ENCODE measurements around the gene UBE2Q2.
A peak's percentile ranks its signal among the peaks of the same experiment; 100 is the strongest.
"Not testable (repeated sequence)": the region's sequence is repeated elsewhere in the genome, so short reads cannot be mapped to it uniquely, and the experiment has no call there.

The UBE2Q2 gene

DNA sequence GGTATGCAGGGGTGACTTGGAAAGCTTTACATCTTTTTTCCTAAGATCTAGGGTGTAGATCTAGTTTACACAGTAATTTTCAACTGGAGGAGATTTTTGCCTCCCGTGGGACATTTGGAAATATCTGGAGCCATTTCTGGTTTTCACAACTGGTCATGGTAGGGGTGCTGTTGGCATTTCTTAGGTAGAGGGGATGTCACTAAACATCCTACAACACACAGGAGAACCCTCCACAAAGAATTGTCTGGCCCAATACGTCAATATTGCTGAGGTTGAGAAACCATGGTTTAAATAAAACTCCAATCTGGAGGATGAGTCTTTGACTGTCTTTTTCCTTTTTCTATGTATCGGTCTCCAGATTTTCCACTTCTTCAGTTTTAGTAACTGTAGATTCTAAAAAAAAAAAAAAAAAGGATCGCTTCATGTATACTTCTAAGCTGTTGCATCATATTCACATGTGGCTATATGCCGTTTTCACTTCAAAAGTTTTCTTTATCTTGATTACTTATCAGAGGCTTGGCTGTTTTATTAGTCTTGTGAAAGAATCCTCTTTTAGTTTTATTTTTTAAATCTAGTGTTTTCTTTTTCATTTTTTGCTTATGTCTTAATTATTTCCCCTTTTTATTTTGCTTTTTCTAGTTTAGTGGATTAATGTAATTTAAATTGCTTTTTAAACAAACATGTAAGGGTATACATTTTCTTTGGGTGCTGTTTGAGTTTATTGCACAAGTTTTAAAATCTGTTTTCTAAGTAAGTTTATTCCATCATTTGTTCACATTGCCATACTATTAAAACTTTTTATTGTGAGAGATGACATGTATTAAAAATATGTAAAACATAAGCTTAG lies 21.2 kb downstream of the UBE2Q2 start:
- no peak for DNase-seq (ENCODE audit: low read depth in 2 of 2, low spot score in 1 of 2)

- DNase-seq (ENCODE audit: low read depth in 2 of 2, low spot score in 1 of 2), result not testable (repeated sequence)
These were observed 22.8 kb downstream of the UBE2Q2 start for GRCh38 chr15:75866045-75866444.

DNA sequence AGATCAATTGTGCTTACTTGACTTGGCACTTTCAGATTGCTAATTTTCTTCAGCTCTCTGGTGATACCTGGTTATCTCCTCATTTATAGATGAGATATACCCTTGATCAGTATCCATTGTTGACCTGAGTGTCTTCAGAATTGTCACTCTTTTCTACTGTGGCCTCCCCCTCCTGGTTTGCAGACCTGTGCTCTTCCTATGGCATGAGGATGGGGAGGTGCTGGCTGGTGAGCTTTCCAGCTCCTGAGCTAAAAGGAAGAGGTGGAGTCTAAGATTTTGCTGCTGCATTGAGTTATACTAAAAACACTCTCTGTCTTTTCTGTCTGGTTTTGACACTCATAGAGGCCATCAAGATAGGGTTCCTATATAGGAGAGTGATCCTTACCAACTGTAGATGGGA lies 23.7 kb downstream of the UBE2Q2 start:
- no peak for DNase-seq (ENCODE audit: low read depth in 2 of 2, low spot score in 1 of 2)

GRCh38 chr15:75867449-75867848 lies 24.2 kb downstream of the UBE2Q2 start:
- DNase-seq (ENCODE audit: low read depth in 2 of 2, low spot score in 1 of 2), result no peak

GRCh38 chr15:75868019-75868418 lies 24.8 kb downstream of the UBE2Q2 start:
- DNase-seq (ENCODE audit: low read depth in 2 of 2, low spot score in 1 of 2), result no peak

GRCh38 chr15:75869446-75869845 lies 26.2 kb downstream of the UBE2Q2 start:
- DNase-seq (ENCODE audit: low read depth in 2 of 2, low spot score in 1 of 2), result no peak

DNA sequence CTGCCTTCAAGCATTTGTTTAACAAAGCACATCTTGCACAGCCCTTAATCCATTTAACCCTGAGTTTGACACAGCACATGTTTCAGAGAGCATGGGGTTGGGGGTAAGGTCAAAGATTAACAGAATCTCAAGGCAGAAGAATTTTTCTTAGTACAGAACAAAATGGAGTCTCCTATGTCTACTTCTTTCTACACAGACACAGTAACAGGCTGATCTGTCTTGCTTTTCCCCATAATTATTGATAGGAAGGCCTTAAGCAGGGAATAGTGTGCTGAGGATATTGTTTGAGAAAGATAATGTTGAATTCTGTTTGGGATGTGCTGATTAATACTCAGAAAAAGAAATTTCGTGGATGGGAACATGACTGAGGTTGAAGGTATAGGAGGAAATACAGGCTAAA lies 28.3 kb downstream of the UBE2Q2 start:
- DNase-seq (ENCODE audit: low read depth in 2 of 2, low spot score in 1 of 2), result not testable (repeated sequence)

GRCh38 chr15:75872403-75872990 lies 29.2 kb downstream of the UBE2Q2 start:
- DNase-seq (ENCODE audit: low read depth in 2 of 2, low spot score in 1 of 2), result no peak

DNA sequence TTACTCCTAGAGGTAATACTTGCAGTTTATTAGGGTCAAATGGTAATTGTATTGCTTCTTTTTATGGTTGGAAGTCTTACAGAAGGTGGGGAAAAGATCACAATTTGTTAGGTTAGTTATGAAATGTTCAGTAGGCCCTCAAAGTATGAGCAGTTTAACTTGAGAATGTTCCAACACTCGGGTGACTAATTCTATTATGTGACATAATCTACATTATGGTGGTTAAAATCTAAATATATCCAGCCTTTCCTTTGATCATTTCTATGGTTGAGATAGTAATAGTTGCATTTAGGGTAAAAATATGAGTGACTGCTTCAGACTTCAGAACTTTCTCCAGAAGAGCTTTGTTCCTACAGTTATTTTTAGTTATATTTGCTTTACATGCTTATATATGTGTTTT lies 40.8 kb downstream of the UBE2Q2 start:
- no peak for DNase-seq (ENCODE audit: low read depth in 2 of 2, low spot score in 1 of 2)

DNA sequence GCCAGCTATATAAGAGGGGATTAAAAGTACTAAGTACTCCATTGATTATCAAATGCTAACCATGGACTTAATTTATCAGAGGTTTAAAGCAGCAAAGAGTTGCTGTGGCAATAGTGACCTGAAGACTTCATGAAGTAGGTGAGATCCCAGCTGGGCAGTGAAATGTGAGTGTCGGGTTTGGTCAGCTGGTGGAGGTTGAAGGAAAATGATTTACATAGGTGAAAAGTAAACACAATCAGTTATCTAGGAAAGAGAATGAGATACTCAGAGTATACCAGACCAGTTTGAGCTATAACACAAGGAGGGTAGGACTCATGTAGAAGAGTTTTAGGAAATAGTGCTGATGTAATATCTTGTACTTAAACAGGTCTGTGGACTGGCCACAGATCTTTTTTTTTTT lies 43.9 kb downstream of the UBE2Q2 start:
- DNase-seq (ENCODE audit: low read depth in 2 of 2, low spot score in 1 of 2), result no peak

DNA sequence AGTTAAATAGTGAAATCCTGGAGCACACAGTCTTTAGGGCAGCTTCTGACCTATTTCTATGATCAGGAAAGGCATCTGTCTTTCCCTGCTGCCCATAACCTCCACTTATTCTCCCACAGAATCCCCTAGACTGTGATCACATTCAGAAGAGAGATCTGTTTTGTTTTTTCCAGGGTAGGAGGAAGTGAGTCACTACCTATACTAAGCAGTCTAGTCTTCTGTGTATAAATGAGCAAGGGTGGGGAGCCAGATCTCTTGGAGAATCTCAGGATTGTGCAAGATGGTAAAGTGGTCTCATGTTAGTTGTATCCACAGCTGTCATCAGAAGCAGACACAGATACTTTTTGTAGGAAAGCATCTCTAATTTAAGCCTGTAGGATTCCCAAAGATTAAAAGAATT lies 48.6 kb downstream of the UBE2Q2 start:
- no peak for DNase-seq (ENCODE audit: low read depth in 2 of 2, low spot score in 1 of 2)

DNA sequence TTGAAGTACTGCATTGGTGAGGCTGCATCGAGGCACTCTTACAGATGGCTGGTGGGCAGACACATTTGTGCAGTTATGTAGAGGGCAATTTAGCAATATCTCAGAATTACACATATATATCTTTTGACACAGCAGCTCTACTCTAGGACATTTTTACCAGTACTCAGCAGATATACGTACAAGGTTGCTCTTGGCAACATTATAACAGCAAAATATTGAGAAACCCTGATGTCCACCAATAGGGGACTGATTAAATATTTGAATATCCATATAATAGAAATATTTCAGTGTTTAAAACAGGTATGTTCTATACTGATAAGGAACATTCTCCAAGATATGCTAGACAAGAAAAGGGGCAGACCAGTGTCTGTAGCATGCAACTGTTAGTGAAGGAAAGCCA lies 52.5 kb downstream of the UBE2Q2 start:
- no peak for DNase-seq (ENCODE audit: low read depth in 2 of 2, low spot score in 1 of 2)

GRCh38 chr15:75900577-75900976 lies 57.3 kb downstream of the UBE2Q2 start:
- no peak for DNase-seq (ENCODE audit: low read depth in 2 of 2, low spot score in 1 of 2)

DNA sequence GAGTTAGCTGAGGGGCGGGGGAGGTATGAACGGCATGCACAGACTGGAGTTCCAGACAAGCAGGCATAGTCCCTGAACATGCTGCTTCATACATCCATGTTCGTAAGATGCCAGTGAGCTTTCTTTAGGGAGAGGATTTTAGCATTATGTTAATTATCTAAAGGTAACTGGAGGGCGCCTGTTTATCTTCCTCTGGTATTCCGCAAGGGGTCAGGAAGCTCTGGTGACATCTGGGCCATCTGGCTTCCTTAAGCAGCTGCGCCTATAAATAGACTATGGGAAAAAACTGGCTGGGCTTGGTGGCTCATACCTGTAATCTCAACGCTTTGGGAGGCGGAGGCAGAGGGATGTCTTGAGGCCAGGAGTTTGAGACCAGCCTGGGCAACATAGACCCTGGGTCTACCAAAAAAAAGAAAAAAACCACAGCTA lies 58.9 kb downstream of the UBE2Q2 start:
- no peak for DNase-seq (ENCODE audit: low read depth in 2 of 2, low spot score in 1 of 2)

GRCh38 chr15:75903331-75904239 lies 60.3 kb downstream of the UBE2Q2 start, which contains the start of gene FBXO22:
FBXO22 (plus strand) TSS chr15:75903878; CDS start chr15:75903964, 86 bp downstream.
- DNase-seq (ENCODE audit: low read depth in 2 of 2, low spot score in 1 of 2), result peak; percentile 63 to 77

DNA sequence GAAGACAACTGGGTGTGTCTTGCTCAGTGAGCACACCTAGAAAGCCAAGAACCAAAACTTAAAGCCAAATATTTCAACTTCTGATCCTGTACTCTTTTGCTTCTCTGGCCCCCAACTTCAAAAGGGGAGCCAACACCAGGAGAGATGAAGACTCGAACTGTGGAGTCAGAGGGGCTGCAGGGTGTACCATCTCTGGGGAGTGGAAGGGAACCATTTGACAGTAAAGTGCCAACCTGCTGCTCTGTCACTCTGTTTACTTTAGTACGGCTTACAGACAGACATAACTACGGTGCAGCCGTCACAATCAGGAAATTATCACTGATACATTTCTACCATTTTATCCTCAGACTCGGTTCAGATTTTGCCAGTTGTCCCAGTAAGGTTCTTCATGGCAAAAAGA lies 62.0 kb downstream of the UBE2Q2 start:
- no peak for DNase-seq (ENCODE audit: low read depth in 2 of 2, low spot score in 1 of 2)

DNA sequence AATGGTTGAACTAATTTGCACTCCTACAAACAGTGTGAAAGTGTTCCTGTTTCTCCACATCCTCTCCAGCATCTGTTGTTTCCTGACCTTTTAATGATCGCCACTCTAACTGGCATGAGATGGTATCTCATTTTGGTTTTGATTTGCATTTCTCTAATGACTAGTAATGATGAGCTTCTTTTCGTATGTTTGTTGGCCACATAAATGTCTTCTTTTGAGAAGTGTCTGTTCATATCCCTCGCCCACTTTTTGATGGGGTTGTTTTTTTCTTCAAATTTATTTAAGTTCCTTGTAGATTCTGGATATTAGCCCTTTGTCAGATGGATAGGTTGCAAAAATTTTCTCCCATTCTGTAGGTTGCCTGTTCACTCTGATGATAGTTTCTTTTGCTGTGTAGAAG lies 67.1 kb downstream of the UBE2Q2 start:
- DNase-seq (ENCODE audit: low read depth in 2 of 2, low spot score in 1 of 2), result not testable (repeated sequence)

DNA sequence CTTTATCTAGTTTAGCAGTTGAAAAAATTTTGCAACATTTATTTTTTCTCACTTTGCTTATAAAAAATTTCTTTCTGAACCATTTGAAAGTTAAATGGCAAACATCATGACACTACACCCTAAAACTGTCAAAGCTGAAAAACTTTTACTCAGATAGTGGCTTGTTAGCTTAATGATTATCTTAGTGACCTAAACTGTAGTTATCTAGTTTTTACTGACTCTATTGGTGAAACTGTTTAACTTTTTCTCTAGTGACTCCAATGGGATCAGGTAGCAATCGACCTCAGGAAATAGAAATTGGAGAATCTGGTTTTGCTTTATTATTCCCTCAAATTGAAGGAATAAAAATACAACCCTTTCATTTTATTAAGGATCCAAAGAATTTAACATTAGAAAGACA lies 73.7 kb downstream of the UBE2Q2 start:
- DNase-seq (ENCODE audit: low read depth in 2 of 2, low spot score in 1 of 2), result no peak

- no peak for DNase-seq (ENCODE audit: low read depth in 2 of 2, low spot score in 1 of 2)
These were observed 74.9 kb downstream of the UBE2Q2 start for GRCh38 chr15:75918135-75918534.

DNA sequence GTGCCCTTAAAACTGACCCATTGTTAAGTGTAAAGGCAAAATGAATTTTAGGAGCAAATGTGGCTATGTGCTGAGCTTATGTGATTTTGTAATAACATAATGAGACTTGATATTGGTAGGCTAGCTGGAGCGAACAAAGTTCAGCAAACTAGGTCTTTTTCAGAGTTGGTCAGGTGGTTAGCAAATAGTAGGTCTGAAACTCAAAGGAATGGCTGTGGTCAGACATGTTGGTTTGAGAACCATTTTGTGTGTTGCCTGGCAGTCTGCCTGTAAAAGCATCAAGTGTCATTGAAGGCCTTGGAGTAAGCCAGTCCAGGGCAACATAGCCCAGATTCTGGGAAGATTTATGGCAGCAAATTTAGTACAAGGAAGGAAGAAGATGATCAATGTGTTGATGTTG lies 76.8 kb downstream of the UBE2Q2 start:
- DNase-seq (ENCODE audit: low read depth in 2 of 2, low spot score in 1 of 2), result no peak
